GM18505 (cell line): ENCODE results near the gene VWA2.

Experiments used
- ATAC-seq: cut with Tn5 transposase; IDR thresholded peaks from one replicate; pipeline ENCODE4 v1.9.1; 2021; ENCODE audit not compliant: unreplicated experiment
- POLR2A ChIP-seq: IDR thresholded peaks from 4 replicates; pipeline ENCODE4 v1.6.1; 2011; ENCODE audit warnings: borderline replicate concordance; ENCODE audit not compliant: insufficient read depth, insufficient read length; ENCODE audit errors: extremely low read depth

The VWA2 gene

DNA sequence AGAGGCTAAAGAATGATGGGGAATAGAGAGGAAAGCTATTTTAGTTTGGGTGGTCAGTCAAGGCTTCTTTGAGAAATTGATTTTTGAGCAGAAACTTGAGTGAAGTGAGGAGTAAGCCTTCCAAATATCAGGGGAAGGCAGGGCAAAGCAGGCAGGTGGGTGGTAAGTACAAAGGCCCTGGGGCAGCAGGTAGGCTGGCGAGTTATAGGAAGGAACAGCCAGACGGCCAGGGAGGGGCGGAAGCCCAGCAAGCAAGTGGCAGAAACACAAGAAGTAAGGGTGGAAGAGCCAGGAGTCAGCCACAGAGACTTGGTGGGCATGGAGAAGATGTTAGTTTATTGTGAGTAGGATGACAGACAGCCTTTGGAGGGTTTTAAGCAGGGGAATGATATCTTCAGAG, 34.9 kb downstream of the VWA2 start:
- no peak for TF ChIP-seq POLR2A
- ATAC-seq = no peak

DNA sequence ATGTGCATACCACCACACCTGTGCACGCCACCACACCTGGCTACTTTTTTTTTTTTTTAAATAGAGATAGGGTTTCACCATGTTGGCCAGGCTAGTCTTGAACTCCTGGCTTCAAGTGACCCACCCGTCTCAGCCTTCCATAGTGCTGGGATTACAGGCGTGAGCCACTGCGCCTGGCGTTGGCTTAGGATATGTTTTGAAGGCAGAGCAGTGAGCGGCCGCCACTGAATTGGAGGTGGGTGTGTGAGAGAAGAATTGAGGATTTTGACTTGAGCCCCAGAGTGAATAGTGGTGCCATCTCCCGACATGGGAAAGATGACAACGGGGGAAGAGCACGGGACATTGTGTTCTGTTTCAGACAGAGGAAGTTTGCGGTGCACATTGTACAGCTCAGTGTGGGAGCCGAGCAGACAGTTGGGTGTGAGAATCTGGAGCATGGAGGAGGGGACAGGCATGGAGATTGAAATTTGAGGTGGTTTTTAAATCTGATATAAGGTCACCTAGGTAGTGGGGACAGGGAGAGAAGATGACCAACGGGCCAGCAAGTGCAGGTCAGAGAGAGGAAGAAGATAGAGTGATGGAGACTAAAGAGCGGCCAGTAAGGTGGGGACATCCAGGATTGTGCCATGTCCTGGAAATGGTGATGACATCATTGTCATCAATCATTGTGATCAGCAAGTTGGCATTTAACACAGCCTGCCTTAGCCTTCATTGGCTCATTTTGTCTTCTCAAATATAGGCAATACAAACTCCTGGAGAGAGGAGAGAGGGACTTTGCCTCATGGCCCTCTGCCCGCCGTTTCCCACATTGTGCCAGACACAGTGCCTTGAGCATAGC, 35.8 kb downstream of the VWA2 start:
- ATAC-seq = no peak
- TF ChIP-seq POLR2A = no peak

DNA sequence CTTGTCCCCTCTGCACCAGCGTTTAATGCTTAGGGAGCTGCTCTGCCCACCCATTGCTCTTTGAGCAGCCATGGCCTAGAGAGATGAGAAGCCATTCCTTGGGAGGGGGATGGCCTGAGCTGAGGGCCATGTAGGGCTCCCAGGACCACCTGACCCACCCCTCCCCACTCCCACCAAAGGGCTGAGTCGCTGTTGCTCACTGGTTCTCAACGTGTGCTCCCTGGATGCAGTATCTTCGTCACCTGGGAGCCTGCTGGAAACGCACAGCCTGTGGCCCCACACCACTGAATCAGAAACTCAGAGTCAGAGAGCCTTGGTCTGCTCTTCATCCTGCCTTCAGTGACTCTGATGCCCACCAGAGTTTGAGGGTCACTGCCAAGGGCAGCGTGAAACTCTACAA, 37.0 kb downstream of the VWA2 start:
- ATAC-seq = no peak
- no peak for TF ChIP-seq POLR2A

DNA sequence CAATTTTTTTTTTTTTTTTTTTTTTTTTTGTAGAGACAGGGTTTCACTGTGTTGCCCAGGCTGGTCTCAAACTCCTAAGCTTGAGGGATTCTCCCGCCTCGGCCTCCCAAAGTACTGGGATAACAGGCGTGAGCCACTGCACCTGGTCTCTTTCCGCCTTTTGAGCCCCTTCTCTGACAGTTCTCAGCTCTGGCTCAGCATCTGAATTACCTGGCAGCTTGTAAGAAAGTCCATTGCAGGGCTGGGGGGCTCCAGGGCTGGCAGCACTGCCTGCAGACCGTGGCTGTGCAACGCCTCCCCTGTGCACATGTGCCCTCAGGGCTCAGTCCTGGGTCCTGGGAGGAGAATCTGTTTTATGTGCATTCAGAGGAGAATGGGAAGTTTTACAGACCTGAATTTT, 37.6 kb downstream of the VWA2 start:
- TF ChIP-seq POLR2A = no peak

DNA sequence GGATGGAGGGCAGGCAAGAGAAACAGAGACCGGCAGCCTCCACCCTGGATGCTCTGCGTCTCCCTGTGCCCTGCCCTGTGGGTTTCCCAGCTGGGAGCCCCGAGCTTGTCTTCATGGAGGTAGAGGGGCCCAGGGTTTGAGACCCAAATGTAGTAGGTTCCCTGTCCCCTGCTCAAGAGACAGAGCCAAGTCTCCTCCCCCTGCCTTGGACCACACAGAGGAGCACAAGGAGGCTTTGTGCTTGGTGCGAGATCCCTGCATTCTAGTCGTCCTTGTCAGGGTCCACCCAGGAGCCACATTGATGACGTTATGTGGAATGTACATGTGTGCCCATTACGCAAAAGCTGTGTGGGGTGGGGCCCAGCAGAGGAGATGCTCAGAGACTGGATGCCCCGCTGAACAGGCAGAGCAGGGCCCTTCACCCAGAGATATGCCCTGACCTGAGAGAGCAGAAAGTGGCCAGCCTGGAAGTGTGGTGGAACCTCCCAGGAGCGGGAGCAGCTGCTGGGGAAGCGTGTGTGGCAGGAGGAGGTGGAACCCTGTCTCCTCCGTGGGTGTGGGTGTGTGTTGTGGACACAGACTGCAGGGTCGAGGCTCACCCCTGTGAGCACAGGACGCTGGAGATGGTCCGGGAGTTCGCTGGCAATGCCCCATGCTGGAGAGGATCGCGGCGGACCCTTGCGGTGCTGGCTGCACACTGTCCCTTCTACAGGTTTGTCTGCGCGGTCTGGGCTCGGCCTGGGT, 39.3 kb downstream of the VWA2 start:
- no peak for ATAC-seq
- no peak for TF ChIP-seq POLR2A

More for the DNA sequence above, 37.6 kb downstream of the VWA2 start:
- ATAC-seq = no peak

DNA sequence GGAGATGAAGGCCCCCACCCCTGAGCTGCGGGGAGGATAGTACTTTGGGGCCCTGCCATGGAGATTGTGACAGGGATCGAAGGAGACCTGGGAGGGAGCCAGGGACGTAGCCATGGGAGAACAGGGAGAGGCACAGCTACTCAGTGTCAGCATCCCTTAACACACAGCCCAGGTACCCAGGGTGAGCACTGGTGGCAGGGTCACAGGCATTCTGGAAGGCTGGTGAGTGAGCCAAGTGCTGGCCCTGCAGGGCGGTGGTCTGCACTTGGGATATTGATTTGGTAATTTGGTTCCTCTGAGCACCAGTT, 39.8 kb downstream of the VWA2 start:
- TF ChIP-seq POLR2A = no peak
- no peak for ATAC-seq

DNA sequence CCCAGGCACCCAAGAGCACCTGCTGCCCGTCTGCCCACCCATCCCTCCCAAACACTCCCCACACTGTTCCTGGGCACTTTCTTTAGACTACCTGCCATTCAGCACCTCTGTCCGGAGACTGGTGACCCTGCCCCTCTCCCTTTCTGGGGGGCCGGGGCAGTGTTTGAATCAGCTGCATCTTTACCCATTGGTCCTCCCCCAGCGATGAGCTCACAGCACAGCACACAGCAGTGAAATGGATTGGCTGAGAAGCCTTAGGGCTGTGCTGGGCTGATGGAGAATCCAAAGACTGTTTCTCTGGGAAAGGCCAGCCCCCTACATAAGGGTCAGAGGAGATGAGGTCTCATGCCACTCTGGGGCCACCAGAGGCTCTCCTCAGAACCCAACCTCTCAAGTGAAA, 40.2 kb downstream of the VWA2 start:
- no peak for TF ChIP-seq POLR2A
- no peak for ATAC-seq

DNA sequence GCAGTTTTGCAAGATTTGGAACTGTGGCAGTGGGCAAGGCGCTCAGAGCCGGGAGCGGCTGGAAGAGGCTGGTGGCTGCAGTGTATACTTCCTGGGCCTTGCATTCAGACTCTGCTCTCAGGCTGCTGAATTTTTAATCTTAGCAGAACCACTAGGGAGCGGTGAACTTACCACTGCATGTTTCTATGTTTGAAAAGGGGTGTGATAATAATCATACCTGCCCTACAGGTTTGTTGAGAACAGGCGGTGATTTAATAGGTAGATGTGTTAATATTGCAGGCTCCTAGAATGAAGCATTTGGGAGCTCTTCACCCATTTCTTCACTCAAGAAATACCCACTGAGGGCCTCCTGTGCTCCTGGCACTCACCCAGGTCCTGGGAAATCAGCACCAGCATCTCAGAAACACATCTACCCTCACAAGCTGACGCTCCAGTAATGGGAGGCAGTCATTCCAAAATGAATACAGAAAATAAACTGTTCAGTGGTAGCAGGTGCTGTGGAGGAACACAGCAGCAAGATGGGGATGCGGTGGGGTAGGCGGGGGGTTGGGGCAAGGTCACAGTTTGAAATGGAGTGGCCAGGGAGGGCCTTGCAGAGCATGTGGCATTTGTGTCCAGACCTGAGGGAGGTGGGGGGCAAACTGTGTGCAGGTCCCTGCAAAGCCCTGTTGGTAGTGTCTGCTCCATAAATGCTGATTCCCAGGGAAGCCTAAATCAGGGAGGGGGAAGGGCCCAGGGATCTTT, 41.0 kb downstream of the VWA2 start:
- no peak for ATAC-seq
- no peak for TF ChIP-seq POLR2A

DNA sequence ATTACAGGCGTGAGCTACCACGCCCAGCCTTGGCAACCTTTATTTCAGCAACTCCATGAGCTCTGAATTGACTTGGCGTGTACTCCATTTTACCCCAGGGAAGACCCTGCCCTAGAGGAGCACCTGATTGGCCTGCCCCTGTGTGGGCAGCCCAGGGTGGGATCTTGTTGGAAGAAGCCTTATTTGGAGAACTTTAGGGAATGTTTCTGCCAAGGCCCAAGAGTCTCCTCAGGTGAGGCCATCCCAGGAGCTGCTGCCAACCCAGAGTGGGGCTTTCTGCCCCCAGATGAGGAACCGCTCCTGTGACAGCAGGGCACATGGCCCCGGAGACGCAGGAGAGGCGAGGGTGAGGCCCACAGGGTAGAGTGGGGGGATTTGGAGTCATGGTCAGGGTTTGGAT, 42.0 kb downstream of the VWA2 start:
- ATAC-seq = no peak
- TF ChIP-seq POLR2A = no peak

DNA sequence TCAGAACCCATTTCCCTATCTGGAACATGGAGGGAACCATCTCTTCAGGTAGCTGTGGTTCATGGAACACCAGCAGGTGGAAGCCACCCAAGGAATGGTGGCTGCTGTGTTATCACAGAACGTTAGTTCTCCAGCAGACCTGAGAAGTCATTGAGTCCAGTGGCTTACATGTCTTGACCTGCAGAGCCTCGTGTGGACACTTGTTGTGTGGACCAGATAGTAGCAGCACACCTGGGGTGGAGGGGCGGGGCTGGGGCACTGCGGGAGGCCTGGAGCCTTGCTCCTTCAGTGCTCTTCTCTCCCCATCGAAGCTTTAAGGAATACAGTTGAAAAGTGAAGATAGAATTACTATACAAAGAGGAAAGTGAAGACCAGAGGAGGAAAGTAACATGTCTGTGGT, 42.4 kb downstream of the VWA2 start:
- no peak for ATAC-seq
- TF ChIP-seq POLR2A = no peak

DNA sequence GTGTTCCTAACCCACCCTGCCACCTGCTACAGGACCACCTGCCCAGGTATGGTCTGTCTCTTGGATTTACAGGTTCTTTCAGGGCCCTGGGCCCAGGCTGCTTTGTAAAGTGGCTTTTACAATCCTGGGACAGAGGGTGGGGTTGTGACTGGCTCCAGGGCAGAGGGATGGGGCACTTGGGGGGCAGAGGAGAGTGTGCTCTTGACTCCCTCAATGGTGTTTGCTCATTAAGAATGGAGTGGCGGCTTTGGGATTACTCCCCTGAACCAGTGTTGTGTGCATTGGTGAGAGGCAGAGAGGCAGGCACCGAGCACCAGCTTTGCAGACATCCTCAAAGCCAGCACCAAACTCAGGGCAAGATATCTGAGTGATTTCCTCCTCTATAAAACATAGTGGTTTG, 43.5 kb downstream of the VWA2 start:
- ATAC-seq = no peak
- no peak for TF ChIP-seq POLR2A

DNA sequence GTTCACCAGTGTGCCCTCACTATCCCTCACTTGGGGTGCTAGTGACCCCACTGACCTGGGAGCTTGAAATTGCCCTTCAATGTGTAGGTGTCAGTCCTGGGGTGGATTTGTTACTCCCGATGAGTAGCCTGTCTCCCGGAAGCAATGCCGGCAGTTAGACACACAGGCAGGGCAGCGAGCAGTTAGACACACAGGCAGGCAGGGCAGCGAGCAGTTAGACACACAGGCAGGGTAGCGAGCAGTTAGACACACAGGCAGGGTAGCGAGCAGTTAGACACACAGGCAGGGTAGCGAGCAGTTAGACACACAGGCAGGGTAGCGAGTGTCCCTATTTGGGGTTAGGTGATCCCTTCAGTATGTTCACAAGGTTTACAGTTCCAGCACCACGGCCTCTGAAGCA, 44.0 kb downstream of the VWA2 start:
- TF ChIP-seq POLR2A = no peak
- no peak for ATAC-seq

DNA sequence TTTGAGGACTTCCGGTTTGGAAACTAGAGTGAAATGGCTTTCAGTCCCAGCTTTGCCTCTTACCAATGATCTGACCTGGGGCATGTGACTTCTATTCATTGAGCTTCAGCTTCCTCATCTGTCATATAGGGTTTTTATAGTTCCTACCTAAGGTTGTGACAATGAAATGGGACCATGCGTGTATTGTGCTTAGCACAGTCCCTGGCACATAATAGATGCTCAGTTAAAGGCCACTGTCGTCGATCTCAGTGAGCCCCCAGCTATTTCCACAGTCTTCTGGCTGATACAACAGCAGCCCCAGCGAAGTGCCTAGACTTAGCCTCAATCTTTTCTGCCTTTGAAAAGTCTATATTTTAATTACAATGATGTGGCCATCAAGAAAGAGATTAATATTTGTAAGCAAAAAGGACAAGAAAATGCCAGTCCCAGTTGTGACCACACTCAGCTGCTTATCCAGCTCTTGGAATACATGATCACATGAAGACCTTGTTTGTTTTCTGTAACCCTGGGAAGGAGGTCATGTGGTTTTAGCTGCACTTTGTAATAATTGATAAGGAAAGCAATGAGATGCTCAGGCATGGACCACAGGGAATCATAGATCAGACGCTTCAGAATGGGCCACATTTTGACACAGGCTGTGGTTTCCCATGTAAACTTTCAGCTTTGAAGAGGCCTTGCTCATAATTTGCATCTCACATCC, 44.6 kb downstream of the VWA2 start:
- ATAC-seq = no peak

More for the DNA sequence above, 44.6 kb downstream of the VWA2 start:
- no peak for TF ChIP-seq POLR2A
